Inflammatory macrophage treated with lipopolysaccharide for 1 hour (primary cell): ENCODE measurements around the gene ZNF316.
A peak's percentile ranks its signal among the peaks of the same experiment; 100 is the strongest.

Experiments
- DNase-seq, 2 donors: peaks; one replicate each; pipeline ENCODE4 v3.0.0-alpha.2; 2020 to 2022

Gene ZNF316

DNA sequence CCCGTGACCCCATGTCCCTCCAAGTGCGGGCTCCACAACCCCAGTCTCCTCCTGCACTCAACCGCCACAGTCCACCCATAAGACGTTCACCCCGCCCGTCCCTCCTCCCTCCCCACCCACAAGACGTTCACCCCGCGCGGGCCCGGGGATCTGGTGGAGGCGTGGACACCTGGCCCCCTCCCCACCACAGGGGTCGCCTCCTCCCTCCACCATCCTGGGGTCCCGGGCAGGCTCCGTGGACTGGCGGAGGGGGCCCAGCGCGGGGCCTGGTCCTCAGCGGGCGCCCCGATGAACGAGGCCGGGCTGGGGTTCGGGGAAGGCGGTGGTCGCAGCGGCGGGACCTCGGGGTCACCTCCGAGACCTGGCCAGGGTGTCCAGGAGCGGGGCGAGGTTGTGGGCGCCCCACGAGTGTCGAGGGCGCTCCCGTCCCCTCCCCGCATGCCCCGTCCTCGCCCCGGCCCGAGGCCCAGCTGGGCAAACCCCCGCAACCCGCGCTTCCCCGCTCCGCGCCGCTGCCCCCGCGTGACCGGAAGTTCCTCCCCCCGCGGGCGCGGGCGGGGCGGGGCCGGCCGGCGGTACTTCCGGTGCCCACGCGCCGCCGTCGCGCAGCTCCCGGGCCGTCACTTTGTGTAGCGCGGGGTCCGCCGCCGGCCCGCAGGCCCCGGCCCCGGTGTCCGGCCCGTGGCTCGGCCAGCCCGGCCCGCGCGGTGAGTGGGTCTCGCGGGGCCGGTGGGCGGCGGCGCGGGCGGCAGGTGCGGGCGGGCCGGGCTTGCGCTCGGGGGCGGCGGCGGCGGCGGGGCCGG lies at the start of gene ZNF316:
TSS of gene ZNF316 (plus strand) at position 578 of the 803 bp plus-strand sequence. CDS start 5,092 bp downstream, outside the sequence.
- peak; percentile 80 to 82 for DNase-seq

DNA sequence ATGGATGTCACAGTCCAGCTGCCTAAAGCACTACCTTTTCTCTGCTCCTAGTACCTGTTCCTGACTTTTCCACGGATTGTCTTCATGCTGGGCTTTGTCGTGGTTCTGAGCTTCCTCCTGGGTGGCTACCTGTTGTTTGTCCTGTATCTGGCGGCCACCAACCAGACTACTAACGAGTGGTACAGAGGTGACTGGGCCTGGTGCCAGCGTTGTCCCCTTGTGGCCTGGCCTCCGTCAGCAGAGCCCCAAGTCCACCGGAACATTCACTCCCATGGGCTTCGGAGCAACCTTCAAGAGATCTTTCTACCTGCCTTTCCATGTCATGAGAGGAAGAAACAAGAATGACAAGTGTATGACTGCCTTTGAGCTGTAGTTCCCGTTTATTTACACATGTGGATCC lies 48.6 kb upstream of the ZNF316 start:
- DNase-seq: no peak

DNA sequence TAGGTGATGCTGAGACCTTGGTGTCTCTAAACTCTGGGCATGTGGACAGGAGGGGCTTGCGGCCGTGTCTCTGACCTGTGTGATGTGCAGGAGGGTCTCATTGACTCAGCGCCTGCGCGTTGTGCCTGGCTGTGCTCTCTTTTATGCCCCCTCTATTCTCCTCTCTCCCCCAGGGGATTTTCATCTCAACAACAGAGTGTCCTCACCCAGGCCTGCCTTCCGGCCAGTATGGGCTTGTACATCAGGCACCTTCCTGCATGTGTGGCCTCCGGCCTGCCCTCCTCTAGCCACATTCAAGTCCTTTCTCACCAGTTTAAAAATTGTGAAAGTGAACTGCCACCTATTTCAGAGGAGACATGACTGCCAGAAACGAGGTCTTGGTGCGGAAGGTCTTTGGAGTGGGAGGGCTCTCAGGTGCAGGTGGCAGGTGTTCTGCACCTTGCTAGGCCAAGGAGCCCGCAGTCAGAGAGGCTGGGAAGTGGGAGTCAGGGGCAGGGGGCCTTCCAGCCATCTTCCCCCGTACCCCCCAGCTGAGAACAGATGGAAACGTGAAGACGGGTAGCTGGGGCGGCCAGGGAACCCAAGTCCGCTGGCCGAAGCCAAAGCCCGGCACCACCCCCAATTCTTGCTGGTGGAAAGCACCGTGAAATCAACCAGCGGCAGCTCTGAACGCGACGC lies 47.8 kb upstream of the ZNF316 start:
- DNase-seq: no peak

DNA sequence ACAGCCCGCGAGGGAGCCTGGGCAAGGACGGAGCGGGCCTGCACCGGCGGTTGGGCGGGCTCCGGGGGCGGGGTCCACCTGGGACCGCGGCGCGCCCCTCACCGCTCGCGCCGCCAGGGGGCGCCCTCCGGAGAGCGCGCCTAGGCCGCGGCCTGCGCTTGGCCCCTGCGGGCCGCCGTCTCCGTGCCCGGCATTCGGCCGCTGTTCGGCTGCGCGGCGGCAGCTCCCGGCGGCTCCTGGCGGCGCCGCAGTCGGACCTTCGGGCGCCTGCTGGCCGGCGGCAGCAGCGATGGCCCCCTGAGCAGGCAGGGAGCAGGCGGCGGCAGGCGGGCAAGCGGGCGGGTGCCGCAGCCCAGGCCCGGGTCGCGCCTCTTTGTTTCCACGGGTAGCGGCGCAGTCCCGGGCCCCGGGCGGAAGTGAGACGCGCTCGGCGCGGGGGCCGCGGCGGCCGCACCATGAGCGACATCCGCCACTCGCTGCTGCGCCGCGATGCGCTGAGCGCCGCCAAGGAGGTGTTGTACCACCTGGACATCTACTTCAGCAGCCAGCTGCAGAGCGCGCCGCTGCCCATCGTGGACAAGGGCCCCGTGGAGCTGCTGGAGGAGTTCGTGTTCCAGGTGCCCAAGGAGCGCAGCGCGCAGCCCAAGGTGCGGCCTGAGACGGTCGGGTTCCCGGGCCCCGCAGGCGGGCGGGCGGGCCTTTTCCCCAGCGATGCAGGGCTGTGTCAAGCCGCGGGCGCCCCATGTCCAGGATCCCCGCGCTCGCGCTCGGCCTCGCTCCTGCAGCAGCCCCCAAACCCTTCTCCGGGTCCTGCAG lies 47.1 kb upstream of the ZNF316 start, which contains the start of gene INTS15:
TSS of gene INTS15 (plus strand) at position 193 of the 816 bp plus-strand sequence. CDS start at position 456, 263 bp downstream.
- peak; percentile 63 to 89 for DNase-seq

DNA sequence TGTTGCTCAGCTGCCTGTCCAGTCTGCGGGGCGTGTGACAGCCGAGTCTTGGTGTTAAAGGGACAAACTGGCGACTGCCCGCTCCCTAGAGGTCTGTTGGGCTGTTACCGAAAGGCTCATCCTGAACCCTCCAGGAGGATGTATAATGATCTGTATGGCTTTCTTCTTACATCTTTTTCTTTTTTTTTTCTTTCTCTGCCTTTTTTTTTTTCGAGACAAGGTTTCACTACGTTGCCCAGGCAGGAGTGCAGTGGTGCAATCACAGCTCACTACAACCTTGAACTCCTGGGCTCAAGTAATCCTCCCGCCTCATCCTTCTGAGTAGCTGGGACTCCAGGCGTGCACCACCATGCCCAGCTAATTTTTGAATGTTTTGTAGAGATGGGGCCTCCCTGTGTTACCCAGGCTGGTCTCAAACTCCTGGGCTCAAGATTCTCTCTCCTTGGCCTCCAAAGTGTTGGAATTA lies 46.4 kb upstream of the ZNF316 start:
- DNase-seq: no peak

DNA sequence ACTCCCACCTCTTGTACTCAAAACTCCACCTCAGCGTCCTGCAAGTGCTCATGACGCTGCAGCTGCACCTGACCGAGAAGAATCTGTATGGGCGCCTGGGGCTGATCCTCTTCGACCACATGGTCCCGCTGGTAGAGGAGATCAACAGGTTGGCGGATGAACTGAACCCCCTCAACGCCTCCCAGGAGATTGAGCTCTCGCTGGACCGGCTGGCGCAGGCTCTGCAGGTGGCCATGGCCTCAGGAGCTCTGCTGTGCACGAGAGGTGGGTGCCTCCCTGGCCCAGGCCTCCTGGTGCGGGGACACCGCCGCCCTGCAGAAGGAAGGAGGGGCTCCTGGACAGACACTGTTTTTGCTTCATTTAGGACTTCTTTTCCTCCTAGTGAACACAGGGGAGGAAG lies 37.0 kb upstream of the ZNF316 start:
- no peak for DNase-seq

DNA sequence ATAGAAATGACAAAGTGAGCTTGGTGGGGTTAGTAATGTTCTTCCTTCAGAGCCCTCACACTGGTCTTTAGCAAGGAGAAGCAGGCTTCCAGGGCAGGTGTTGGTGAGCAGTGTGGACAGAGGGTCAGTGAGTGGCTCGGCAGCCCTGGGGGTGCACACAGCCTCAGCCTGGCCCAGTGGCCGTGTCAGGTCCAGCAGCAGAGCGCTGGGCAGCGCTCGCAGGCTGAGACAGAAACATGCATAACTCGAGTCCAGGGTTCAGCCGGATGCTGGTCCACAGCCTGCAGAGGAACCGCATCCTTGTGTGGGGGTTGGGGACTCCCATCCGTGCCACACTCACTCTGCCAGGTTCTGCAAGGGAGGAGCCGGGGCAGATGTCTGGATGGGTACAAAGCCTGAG lies 32.7 kb upstream of the ZNF316 start:
- no peak for DNase-seq

DNA sequence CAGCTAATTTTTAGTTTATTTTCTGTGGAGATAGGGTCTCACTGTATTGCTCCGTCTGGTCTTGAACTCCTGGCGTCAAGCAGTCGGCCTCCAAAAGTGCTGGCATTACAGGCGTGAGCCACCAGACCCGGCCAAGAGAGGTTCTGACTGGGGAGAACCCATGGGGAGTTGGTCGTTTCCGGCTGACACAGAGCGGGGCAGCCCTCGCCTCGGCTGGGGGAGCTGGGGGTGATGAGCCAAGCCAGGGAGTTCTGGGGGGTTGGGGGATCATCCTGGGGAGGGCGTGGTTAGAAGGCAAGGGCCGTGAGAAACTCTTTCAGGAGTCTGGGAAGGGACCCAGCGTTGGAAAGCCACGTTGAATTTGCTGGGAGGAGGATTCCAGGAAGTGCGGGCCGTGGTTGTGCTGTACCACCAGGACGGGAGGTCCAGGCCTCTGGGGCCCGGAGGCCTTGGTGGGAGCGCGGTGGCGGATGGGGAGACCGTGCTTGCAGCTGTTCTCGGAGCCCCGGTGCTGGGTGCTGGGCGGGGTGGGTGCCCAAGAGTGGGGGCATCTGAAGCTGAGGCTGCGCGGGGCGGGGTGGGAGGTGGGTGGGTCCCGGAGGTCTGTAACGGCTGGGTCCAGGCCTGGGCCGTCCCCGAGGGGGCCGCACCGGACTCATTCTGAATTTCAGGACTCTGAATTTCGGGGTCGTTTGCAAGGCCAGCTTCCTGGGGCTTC lies 30.1 kb upstream of the ZNF316 start:
- DNase-seq: no peak

DNA sequence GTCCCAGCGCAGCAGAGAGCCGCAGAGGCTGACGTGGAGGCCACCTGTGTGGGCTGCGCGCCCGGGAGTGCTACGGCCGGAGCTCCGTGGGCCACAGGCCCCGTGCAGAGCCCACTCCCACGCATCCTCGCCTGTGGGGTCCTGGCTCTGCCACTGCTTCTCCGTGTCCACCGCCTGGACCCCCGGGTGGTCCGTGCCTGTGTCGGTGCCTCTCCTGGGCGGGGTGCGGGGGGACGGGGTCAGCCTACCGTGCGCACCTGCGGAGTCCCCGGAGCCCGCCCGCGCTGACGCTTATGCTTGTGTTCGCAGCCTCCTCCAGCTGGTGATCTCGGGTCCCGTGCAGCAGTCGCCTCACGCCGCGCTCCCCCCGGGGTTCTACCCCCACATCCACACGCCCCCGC lies 29.5 kb upstream of the ZNF316 start:
- no peak for DNase-seq

DNA sequence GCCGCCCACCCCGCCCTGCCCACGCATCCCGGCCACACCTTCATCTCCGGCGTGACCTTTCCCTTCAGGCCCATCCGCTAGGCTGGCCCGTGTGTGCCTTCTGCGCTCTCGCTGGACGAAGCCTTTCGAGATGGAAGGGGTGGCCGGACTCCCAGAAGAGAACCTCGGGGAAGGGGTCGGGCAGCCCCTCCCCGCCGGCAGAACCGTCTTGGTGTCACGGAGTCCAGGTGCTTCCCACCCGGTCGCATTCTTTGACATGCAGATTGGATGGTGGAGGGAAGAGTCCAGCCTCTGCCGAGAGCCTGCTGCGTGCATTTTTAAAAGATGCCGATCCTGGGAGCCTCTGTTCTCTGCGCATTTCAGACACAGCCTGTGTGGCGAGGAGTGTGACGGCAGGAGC lies 29.0 kb upstream of the ZNF316 start:
- no peak for DNase-seq

DNA sequence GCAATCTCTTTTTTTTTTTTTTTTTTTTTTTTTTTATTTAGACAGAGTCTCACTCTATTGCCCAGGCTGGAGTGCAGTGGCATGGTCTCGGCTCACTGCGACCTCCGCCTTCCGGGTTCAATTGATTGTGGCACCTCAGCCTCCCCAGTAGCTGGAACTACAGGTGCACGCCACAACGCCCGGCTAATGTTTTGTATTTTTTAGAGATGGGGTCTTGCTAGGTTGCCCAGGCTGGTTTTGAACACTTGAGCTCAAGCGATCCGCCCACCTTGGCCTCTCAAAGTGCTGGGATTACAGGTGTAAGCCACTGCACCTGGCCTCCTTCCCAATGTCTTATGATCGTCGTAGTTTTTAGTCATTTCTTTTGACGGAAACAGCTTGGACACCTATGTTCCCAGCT lies 28.3 kb upstream of the ZNF316 start:
- no peak for DNase-seq

DNA sequence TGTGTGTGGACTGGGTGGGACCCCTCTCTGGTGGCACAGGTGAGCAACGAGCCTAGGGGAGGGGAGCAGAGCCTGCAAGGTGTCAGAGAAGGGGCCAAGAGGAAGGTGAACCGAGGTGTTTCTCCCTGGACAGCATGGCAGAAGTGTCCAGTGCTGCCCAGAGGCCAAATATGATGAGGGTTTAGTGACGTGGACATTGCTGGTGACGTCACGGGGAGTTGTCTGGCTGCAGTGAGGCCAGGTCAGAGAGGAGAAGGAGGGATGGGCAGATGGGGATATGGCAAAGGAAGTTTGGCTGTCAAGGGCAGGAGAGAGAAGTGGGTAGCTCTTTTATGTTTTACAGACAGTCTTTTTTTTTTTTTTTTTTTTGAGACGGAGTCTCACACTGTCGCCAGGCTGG lies 24.3 kb upstream of the ZNF316 start:
- DNase-seq: no peak

DNA sequence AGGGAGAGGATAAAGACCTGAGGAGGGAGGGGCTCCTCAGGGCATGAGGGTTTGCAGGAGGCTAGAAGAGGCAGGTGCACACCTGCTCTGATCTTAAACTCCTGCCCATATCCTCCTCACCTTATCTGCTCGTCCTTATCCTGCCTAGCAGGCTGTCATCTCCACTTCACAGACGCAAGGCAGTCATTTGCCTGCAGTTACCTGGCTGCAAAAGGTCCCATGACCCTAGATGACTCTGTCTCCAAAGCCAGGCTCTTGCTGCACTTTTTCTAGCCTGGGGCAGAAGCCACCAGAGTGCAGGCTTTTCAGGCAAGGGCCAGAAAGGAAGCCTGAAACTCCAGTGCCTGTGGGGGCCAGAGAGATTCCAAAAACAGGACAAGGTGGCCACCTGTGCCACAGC lies 23.4 kb upstream of the ZNF316 start:
- no peak for DNase-seq

DNA sequence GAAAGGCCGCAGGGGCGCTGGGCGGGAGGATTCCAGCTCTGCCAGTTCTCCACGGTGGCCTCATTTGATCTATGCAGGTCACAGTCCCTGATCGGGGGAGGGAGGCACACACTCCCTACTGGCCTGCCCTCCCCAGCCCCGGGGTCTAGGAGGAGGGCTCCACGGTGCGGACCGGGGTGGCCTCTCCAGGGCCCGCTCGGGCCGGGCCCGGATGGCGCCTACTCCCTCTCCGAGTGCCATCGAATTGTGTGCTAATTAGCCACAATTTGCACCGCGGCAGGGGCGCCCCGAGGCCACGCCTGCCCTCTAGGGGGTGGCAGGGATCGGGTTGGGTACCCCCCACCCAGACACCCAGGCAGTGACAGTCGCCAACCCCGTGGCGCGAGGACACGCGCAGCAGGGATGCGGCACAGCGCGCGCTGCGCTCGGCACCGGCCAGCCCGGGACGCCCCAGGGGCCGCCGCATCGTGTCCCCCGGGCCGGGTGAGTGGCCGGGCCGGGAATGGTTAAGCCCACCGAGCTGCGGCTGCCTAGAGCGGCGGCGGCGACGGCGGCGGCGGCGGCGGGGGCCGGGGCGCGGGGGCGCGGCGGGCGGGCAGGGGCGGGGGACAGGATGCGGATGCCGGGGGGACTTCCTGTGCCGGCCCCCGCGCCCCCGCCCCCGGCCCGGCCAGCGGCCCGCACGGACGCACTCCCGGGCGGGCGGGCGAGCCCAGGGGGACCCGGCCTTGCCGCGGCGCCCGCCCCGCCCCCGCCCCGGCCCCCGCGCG lies 22.0 kb upstream of the ZNF316 start, which contains the start of gene ZNF853:
TSS of gene ZNF853 (plus strand) at position 658 of the 770 bp plus-strand sequence. CDS start 565 bp downstream, outside the sequence.
- no peak for DNase-seq

DNA sequence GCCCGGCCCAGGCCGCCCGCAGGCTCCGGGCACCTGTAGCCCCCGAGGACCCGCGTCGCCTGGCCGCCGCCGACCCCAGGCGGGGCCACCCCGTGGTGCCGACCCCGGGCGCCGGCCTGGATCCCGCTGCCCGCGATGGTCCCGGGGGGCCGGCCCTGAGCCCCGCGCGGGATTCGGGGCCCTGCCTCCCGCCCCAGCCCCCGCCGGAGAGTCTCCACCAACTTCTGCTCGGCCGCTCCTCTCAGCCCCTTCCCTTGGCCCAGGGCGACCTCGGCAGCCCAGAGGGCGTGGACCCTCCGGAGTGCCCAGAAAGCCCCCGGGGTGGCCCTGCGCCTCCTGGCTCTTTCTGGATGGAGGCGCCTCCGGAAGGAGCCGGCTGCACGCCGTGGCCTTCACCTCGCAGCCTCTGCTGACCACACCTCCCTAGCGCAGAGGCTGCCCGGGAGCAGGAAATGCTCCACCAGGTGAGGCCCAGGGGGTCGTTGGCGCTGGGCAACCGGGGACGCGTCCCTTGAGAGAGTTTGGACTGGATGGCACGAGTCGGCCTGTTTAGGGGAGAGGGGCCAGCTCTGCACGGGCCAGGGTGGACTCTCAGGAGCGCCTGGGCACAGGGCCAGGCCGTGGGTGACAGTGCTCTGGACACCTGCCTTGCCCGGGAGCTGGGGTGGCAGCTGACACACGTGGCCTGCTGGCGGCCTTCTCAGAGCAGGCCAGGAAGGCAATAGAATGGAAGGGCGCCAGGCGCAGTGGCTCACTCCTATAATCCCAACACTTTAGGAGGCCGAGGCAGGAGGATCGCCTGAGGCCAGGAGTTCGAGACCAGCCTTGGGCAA lies 21.2 kb upstream of the ZNF316 start:
- DNase-seq: no peak

DNA sequence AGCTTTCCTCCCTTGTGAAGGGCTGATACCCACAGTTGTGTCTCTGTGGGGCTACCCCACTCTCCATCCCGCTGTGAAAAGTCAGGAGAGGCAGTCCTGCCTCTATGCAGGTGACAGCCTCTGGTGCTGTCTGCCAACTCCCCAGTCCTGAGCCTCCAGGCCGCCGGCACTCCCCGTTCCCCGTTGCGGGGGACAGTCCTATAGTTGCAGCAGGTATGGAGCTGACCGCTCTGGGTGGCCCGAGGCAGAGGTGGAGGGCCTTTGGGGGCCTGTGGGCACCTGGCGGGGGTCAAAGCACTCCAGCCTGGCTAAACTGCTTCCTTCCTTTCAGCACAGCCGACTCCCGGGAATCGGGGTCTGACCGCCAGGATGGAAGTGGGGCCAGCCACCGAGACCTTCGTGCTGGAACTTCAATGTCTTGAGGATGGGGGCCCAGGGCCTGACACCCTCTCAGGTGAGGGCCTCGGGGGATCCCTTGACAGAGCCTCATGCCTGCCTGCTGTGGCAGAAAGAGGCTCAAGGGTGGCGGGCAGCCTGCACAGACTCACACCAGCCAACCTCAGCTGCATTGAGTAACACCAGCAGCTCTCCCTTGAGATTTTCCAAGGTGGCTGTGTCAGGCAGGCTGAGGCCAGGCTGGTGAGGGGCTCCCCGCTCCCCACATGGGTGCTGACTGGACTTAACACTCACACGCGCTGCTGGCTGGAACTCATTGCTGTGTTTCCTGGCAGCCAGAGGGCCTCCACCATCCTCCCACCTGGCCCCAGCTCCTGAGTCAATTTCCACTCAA lies 20.1 kb upstream of the ZNF316 start:
- no peak for DNase-seq

DNA sequence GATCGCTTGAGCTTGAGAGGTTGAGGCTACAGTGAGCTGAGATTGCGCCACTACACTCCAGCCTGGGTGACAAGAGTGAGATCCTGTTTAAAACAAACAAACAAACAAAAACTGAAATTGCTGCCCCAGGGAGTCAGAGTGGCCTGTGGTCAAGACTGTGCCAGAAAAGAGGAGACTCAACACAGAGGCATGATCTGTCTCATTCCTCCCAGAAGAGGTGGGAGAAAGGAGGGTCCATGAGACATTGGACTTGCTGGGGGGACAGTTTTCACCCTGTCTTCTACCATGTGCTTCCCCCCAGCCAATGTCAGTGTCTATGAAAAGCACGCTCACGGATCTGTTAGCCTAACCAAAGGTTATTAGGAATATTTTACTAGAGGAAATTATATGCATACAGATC lies 18.5 kb upstream of the ZNF316 start:
- DNase-seq: no peak

DNA sequence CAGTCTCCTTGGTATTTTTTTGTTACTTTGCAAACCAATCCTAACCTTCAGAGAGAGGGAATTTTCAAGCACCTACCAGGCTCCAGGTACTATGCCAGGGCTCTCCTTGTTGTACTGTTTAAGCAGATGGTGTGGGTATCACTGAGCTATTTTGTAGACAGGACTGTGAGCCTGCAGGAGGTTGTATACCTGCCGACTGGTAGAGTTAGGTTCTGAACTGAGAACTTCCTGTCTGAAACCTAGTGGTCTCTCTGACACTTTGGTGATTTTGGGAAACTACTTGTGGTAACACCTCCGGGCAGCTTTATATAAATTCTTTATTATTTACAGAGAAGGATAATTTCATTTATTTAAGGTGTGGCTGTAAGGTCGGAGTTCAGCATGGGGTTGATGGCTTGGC lies 17.2 kb upstream of the ZNF316 start:
- no peak for DNase-seq

DNA sequence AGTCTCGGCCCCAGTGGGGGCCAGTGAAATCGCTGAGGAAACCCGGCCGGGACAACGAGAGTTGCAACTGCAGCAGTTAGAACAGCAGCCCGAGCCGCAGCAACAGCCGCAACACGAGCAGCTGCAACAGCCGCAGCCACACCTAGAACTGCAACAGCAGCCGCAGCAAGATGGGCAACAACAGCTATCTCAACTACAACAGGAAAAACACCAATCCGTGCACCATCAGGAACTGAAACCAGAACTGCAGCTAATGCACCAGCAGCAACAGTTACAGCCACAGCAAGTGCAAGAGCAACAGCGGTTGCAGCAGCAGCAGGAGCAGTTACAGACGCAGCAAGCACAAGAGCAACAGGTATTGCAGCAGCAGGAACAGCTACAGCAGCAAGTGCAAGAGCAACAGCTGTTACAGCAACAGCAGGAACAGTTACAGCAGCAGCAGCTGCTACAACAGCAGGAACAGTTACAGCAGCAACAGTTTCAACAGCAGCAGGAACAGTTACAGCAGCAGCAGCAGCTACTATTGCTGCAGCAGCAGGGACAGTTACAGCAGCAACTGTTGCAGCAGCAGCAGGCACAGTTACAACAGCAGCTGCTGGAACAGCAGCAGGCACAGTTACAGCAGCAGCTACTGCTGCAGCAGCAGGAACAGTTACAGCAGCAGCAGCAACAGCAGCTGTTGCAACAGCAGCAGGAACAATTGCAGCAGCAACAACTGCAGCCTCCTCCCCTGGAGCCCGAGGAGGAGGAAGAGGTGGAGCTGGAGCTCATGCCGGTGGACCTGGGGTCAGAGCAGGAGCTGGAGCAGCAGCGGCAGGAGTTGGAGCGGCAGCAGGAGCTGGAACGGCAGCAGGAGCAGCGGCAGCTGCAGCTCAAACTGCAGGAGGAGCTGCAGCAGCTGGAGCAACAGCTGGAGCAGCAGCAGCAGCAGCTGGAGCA lies 15.7 kb upstream of the ZNF316 start:
- DNase-seq: peak in 1 of 2 donors; percentile 19
